ENCODE results near the gene TCERG1L.

- TF ChIP-seq SIN3A (IDR thresholded peaks at IDR 0.05; ENCODE audit: borderline replicate concordance, insufficient read depth, low read length) (no peak), REST (IDR thresholded peaks at IDR 0.05; ENCODE audit: insufficient read depth in 1 of 2, low read depth in 2 of 2, low read length in 2 of 2) (no peak)
These were observed 201.8 kb downstream of the TCERG1L start for GRCh38 chr10:131109726-131110125.
